ENCODE data around the gene KLRB1. TPM values are rescaled to one million over a fixed set of nuclear protein-coding genes. Genes with fewer than 3 reads are reported as not detected.
"Not testable (repeated sequence)": the region's sequence is repeated elsewhere in the genome, so short reads cannot be mapped to it uniquely, and the experiment has no call there.

The KLRB1 gene
- total RNA-seq, 2 donors from 2014 or later, result 0.24 to 1.3 TPM

- ATAC-seq (no peak), DNase-seq (no peak)
- intact Hi-C loops (cut with DNase I), result no loop called here
These were observed 25.1 kb upstream of the KLRB1 start for GRCh38 chr12:9632766-9633165.

- DNase-seq (no peak), ATAC-seq (no peak)
- intact Hi-C loops (cut with DNase I), result no loop called here
These were observed 19.1 kb upstream of the KLRB1 start for GRCh38 chr12:9626821-9627220.

DNA sequence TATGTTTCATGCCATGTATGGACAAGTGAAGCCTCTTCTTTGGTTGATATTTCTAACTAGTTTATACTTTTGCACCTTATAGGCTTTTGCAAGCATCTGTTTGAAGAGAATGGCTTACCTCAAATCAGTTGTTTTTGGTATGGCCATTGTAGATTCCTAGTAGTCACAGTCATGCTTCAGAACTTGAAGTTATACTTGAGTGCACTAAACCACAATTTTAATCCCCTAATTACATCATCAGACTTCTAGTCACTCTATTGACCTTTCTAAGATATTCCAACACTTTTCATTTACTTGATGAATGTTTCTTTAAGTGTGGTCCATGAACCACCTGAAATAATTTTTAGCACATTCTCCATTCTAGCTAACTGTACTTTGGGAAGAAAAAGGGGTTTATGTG is 18.6 kb upstream of the KLRB1 start:
- DNase-seq (no peak), ATAC-seq (no peak)
- intact Hi-C loops (cut with DNase I), result no loop called here

DNA sequence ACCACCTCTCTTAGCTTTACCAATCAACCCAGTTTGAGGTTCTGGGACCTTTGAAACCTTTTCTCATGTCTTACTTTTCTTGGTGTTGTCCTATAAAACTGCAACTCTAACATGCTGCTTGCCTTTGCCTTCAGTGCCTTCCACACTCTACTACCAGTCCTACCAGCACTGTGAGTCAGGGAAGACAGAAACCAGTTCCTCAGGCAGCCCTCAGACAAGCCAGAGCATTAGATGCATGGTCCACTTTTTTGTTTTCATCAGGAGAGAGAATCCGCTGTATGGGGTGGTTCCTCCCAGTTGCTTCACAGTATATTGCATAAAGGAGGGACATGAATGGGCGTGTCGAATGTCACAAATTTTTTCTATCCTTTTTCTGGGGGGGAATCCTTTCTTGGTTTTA is 17.3 kb upstream of the KLRB1 start:
- intact Hi-C loops (cut with DNase I), result no loop called here
- ATAC-seq (no peak), DNase-seq (no peak)

- DNase-seq (no peak), ATAC-seq (no peak)
- intact Hi-C loops (cut with DNase I), result no loop called here
These were observed 11.9 kb upstream of the KLRB1 start for GRCh38 chr12:9619411-9620179.

DNA sequence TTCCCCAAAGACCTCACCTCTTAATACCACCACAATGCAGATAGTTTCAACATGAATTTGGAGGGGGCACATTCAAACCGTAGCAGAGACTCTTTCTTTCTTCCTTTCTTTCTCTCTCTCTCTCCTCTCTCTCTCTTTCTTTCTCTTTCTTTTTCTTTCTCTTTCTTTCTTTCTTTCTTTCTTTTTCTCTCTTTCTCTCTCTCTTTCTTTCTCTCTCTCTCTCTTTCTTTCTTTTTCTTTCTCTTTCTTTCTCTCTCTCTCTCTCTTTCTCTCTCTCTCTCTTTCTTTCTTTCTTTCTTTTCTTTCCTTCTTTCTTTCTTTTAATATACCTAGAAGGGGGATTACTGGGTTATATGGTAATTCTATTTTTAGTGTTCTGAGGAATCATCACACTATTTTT is 11.2 kb upstream of the KLRB1 start:
- intact Hi-C loops (cut with DNase I); DNase-seq; ATAC-seq: not testable (repeated sequence)

GRCh38 chr12:9617124-9617523 is 9.4 kb upstream of the KLRB1 start:
- no peak for DNase-seq
- intact Hi-C loops (cut with DNase I), result no loop called here
- no peak for ATAC-seq

- ATAC-seq (peak in 1 of 2 donors; percentile 38), DNase-seq (no peak)
- intact Hi-C loops (cut with DNase I), result no loop called here
These were observed 7.9 kb upstream of the KLRB1 start for GRCh38 chr12:9615420-9616136.

- DNase-seq; ATAC-seq; intact Hi-C loops (cut with DNase I): not testable (repeated sequence)
These were observed 2.9 kb upstream of the KLRB1 start for GRCh38 chr12:9610606-9611005.

DNA sequence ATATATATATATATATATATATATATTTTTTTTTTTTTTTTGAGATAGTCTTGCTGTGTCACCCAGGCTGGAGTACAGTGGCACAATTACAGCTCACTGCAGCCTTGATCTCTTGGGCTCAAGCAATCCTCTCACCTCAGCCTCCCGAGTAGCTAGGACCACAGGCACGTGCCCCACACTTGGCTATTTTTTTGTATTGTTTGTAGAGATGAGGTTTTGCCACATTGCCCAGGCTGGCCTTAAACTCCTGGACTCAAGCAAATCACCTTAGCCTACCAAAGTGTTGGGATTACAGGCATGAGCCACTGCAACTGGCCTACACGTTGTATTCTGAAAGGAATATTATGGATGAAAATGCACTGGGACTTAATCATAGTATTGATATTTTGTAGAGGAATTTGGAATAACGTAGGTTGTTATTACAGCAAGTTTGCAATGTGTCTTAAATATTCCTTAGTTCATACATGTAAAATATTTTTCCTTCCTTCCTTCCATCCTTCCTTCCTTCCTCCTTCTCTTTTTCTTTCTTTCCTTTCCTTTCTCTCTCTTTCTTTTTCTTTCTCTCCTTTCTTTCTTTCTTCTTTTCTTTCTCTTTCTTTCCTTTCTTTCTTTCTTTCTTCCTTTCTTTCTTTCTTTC is 862 bp downstream of the KLRB1 start:
- DNase-seq (no peak), ATAC-seq (no peak)
- intact Hi-C loops (cut with DNase I), result no loop called here

DNA sequence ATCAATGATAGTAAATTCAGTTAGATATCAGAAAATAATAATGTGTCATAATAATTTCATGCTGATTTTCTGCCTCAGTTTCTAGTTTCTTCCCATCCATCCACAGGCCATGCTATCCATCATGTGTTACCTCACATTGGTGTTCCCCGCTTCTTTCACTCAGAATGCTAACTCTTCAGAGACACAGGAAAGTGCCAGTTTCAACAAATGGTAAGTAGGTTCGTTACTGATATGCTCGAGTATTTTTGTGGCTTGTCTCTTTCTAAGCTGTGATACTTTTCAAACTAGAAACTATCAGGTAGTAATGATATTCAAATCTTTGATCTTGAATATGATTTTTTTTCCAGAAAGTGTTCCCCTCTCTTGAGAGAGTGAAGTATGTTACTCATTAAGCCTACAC is 1.5 kb downstream of the KLRB1 start:
- no peak for DNase-seq
- no peak for ATAC-seq
- intact Hi-C loops (cut with DNase I), result no loop called here

- ATAC-seq (no peak), DNase-seq (no peak)
- intact Hi-C loops (cut with DNase I), result no loop called here
These were observed 2.2 kb downstream of the KLRB1 start for GRCh38 chr12:9605483-9605882.

DNA sequence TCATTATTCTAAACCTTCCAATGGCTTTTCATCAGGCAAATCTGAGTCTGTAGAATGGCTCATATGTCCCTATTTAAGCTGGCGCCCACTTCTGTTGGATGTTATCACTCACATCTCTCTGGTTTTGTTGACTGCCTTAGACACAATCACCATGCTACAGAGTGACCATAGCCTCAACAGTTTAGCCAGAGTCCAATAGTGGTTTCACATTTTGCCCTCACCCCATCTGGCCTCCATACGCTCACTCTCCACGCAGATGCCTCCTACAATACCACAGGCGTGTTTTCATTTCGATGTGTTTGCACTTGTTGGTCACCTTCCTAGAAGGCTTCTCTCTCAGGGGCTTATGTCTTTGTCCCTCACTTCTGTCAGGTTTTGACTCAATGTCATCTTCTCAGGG is 3.4 kb downstream of the KLRB1 start:
- DNase-seq (no peak), ATAC-seq (no peak)
- intact Hi-C loops (cut with DNase I), result no loop called here

- ATAC-seq; intact Hi-C loops (cut with DNase I); DNase-seq: not testable (repeated sequence)
These were observed 7.3 kb downstream of the KLRB1 start for GRCh38 chr12:9600426-9600825.

DNA sequence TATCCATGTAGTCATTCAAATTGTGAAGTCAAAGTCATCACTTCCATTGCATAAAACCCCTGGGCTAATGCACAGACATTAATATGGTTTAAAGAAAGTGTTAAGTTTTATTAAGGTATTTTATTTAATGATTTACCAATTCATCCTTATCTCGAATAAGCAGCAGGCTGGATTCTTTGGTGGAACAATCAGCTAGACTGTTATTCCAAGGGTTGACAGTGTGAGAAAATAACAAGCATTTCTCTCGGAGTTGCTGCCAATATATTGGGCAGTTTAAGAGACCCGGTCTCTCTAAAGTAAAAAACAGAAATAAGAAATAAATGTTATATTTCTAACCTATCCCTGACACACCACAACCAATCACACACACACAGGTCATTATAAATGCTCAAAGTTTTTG is 9.4 kb downstream of the KLRB1 start:
- DNase-seq, result no peak
- intact Hi-C loops (cut with DNase I), result no loop called here
- ATAC-seq, result no peak

GRCh38 chr12:9597365-9597764 is 10.4 kb downstream of the KLRB1 start:
- ATAC-seq (no peak), DNase-seq (no peak)
- intact Hi-C loops (cut with DNase I), result no loop called here

DNA sequence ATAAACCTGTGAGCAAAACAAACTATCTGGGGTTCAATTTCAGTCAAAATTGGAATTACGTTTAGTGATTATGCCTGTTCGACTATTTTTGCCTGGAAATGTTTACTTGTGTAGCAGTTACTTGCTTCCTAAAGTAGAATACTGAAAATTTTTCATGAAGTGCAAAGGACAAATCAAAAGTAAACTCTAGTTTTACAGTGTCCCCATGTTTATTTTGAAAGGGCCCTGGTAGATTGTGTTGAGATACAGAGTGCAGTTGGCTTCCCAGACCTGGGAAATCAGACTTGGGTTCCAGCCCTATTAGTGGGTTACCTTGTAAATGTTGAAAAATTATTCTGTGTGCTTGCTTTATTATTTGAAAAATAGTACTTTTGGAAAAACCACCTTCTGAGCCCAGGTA is 17.3 kb downstream of the KLRB1 start:
- intact Hi-C loops (cut with DNase I), result no loop called here
- DNase-seq (no peak), ATAC-seq (no peak)

DNA sequence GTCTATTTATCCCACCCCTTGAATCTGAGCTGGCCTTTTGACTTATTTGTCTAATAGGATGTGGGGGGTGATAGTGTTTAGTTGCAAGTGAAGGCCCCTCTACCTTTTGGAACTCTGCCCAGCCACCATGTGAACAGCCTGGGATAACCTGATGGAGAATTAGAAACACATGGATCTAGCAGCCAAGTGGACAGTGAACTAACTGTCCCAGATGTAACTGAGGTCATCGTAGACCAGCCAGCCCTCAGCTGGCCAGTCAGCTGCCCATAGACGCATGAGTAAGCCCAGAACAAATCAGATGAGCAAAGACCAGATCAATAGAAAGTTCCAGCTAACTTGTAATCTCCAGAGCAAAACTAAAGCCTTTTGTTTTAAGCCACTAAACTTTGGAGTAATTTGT is 19.0 kb downstream of the KLRB1 start:
- ATAC-seq (no peak), DNase-seq (no peak)
- intact Hi-C loops (cut with DNase I), result no loop called here

GRCh38 chr12:9587987-9588600 is 19.6 kb downstream of the KLRB1 start:
- no peak for DNase-seq
- no peak for ATAC-seq
- intact Hi-C loops (cut with DNase I), result no loop called here

- ATAC-seq; DNase-seq; intact Hi-C loops (cut with DNase I): not testable (repeated sequence)
These were observed 30.0 kb downstream of the KLRB1 start for GRCh38 chr12:9577729-9578128.
